Measurements from ENCODE around the gene THAP12. TPM values are rescaled to one million over a fixed set of nuclear protein-coding genes. Genes with fewer than 3 reads are reported as not detected.

Gene THAP12
- total and polyA plus RNA-seq, 10 of the 15 experiments (the other 5 are each of a cell fraction or from before 2014, with no cell fraction given): 12.6 to 45.6 (median 22.3) TPM

- Histone ChIP-seq H2AFZ (ENCODE audit: control insufficient read depth, low read depth, low read length) (no peak overlapping the region), H3K4me3 (no peak overlapping the region), H3K9me3 (replicated peaks; ENCODE audit: control insufficient read depth, insufficient read depth, low read length) (peaks cover 10% of the 10 kb centered on the region; the same call in 2 of the 3 replicates), H3K79me2 (ENCODE audit: control insufficient read depth, insufficient read depth, low read length) (no peaks in the 10 kb centered on the region), H3K36me3 (ENCODE audit: control insufficient read depth in 2 of 2, insufficient read depth in 2 of 2, low read length in 1 of 2) (no peaks in the 10 kb centered on the region), H4K20me1 (ENCODE audit: control insufficient read depth, insufficient read depth) (no peaks in the 10 kb centered on the region), H3K9ac (ENCODE audit: control insufficient read depth, insufficient read depth, low read length) (no peak overlapping the region), H3K4me1 (ENCODE audit: control insufficient read depth, insufficient read depth, low read length) (no peaks in the 10 kb centered on the region), H3K4me2 (ENCODE audit: control insufficient read depth, insufficient read depth) (no peak overlapping the region), H3K27me3 (replicated peaks in 1 of 2; ENCODE audit: control insufficient read depth in 2 of 2, insufficient read depth in 2 of 2, low read length in 1 of 2) (no peaks in the 10 kb centered on the region), H3K27ac (ENCODE audit: control insufficient read depth, insufficient read depth) (no peak overlapping the region)
- ATAC-seq: no peak
- in situ Hi-C loops (cut with MboI) (no loop called here), intact Hi-C loops (cut with micrococcal nuclease; ENCODE audit: unreplicated experiment) (no loop called here)
- ChIA-PET RAD21 (ENCODE audit: unreplicated experiment) (no interaction called here), POLR2A (no interaction called here), SMC1A (ENCODE audit: uncharacterized antibody, unreplicated experiment) (no interaction called here), CTCF (no interaction called here)
- TF ChIP-seq SPI1 (IDR thresholded peaks at IDR 0.05; ENCODE audit: borderline replicate concordance, insufficient read depth, low read depth, low read length): 0 out of 2 replicates have a peak, but pooled peaks have one; percentile 27
- TF ChIP-seq CBFB (IDR thresholded peaks at IDR 0.05; ENCODE audit: low read depth): no peak
- TF ChIP-seq, protein P1, sequence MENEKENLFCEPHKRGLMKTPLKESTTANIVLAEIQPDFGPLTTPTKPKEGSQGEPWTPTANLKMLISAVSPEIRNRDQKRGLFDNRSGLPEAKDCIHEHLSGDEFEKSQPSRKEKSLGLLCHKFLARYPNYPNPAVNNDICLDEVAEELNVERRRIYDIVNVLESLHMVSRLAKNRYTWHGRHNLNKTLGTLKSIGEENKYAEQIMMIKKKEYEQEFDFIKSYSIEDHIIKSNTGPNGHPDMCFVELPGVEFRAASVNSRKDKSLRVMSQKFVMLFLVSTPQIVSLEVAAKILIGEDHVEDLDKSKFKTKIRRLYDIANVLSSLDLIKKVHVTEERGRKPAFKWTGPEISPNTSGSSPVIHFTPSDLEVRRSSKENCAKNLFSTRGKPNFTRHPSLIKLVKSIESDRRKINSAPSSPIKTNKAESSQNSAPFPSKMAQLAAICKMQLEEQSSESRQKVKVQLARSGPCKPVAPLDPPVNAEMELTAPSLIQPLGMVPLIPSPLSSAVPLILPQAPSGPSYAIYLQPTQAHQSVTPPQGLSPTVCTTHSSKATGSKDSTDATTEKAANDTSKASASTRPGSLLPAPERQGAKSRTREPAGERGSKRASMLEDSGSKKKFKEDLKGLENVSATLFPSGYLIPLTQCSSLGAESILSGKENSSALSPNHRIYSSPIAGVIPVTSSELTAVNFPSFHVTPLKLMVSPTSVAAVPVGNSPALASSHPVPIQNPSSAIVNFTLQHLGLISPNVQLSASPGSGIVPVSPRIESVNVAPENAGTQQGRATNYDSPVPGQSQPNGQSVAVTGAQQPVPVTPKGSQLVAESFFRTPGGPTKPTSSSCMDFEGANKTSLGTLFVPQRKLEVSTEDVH (IDR thresholded peaks at IDR 0.05; ENCODE audit: low read depth, partially characterized antibody): no peak
- 40% methylated on average over 2 of the region's 2 CpGs for WGBS (ENCODE audit: insufficient coverage, insufficient replicate concordance, low lambda C conversion rate, missing lambda C conversion rate)
- no peak for DNase-seq (ENCODE audit: low read depth, low spot score)
- no peak for FAIRE-seq
- no TSS peak for BruUV-seq (replicated peaks)
Observed at GRCh38 chr11:76336597-76336996, 44.3 kb downstream of the THAP12 start.

DNA sequence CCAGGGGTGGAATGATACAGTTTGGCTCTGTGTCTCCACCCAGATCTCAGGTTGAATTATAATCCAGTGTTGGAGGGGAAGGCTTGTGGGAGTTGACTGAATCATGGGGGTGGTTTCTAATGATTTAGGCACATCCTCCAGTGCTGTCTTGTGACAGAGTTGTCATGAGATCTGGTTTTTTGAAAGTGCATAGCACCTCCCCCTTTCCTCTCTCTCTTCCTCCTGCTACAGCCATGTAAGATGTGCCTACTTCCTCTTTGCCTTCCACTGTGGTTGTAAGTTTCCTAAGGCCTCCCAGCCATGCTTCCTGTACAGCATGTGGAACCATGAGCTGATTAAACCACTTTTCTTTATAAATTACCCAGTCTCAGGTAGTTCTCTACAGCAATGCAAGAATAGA lies 45.1 kb downstream of the THAP12 start:
- no peak overlapping the region for H3K9ac ChIP-seq (ENCODE audit: control insufficient read depth, insufficient read depth, low read length)
- FAIRE-seq (no peak), DNase-seq (ENCODE audit: low read depth, low spot score) (no peak), ATAC-seq (no peak)
- no TSS peak for BruUV-seq (replicated peaks)
- H3K27me3 ChIP-seq (replicated peaks in 1 of 2; ENCODE audit: control insufficient read depth in 2 of 2, insufficient read depth in 2 of 2, low read length in 1 of 2): no peaks in the 10 kb centered on the region
- no peaks in the 10 kb centered on the region for H4K20me1 ChIP-seq (ENCODE audit: control insufficient read depth, insufficient read depth)
- H3K27ac ChIP-seq (ENCODE audit: control insufficient read depth, insufficient read depth): no peak overlapping the region
- ChIA-PET CTCF (no interaction called here), POLR2A (no interaction called here), RAD21 (ENCODE audit: unreplicated experiment) (no interaction called here), SMC1A (ENCODE audit: uncharacterized antibody, unreplicated experiment) (no interaction called here)
- no peaks in the 10 kb centered on the region for H3K79me2 ChIP-seq (ENCODE audit: control insufficient read depth, insufficient read depth, low read length)
- no peaks in the 10 kb centered on the region for H3K4me1 ChIP-seq (ENCODE audit: control insufficient read depth, insufficient read depth, low read length)
- H3K9me3 ChIP-seq (replicated peaks; ENCODE audit: control insufficient read depth, insufficient read depth, low read length): peaks cover 10% of the 10 kb centered on the region; the same call in 2 of the 3 replicates
- H2AFZ ChIP-seq (ENCODE audit: control insufficient read depth, low read depth, low read length): no peak overlapping the region
- in situ Hi-C loops (cut with MboI) (no loop called here), intact Hi-C loops (cut with micrococcal nuclease; ENCODE audit: unreplicated experiment) (no loop called here)
- no peaks in the 10 kb centered on the region for H3K36me3 ChIP-seq (ENCODE audit: control insufficient read depth in 2 of 2, insufficient read depth in 2 of 2, low read length in 1 of 2)
- H3K4me3 ChIP-seq: no peak overlapping the region
- H3K4me2 ChIP-seq (ENCODE audit: control insufficient read depth, insufficient read depth): no peak overlapping the region
- TF ChIP-seq ZZZ3 (IDR thresholded peaks at IDR 0.05; ENCODE audit: control insufficient read depth, insufficient read length, low read depth): no peak
- TF ChIP-seq, protein P2, sequence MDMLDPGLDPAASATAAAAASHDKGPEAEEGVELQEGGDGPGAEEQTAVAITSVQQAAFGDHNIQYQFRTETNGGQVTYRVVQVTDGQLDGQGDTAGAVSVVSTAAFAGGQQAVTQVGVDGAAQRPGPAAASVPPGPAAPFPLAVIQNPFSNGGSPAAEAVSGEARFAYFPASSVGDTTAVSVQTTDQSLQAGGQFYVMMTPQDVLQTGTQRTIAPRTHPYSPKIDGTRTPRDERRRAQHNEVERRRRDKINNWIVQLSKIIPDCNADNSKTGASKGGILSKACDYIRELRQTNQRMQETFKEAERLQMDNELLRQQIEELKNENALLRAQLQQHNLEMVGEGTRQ (IDR thresholded peaks at IDR 0.05; ENCODE audit: borderline replicate concordance, low read depth, low read length): no peak
- no peak for TF ChIP-seq SKIL (IDR thresholded peaks at IDR 0.05; ENCODE audit: low read depth, poor library complexity, severe bottlenecking)
- no peak for TF ChIP-seq YBX1 (IDR thresholded peaks at IDR 0.05)
- no peak for TF ChIP-seq LARP7 (IDR thresholded peaks at IDR 0.05)
- TF ChIP-seq NFYA (IDR thresholded peaks at IDR 0.05; ENCODE audit: borderline replicate concordance, low read depth, low read length): no peak
- no peak for TF ChIP-seq NFIC (IDR thresholded peaks at IDR 0.05; ENCODE audit: low read depth, low read length)
- TF ChIP-seq ZNF24 (IDR thresholded peaks at IDR 0.05): no peak
- TF ChIP-seq CREM (IDR thresholded peaks at IDR 0.05; ENCODE audit: low read depth): no peak
- no peak for TF ChIP-seq IRF4 (IDR thresholded peaks at IDR 0.05; ENCODE audit: low read depth, low read length)

Data from GM12878 (cell line).